Erythroblast (primary cell): Measurements from ENCODE around the gene LSM10.

ENCODE experiments used
- DNase-seq, 2 experiments: peaks; one replicate each; lab custom pipeline; 2025; lab: John Stamatoyannopoulos, UW
- GATA1 ChIP-seq: IDR thresholded peaks from 2 replicates; pipeline ENCODE4 v1.6.1; 2011; ENCODE audit warnings: low read depth, mild to moderate bottlenecking, control low read depth, low read length, moderate library complexity
- POLR2A ChIP-seq: IDR thresholded peaks from 2 replicates; pipeline ENCODE4 v1.6.1; 2011; ENCODE audit warnings: mild to moderate bottlenecking, low read length

The LSM10 gene

DNA sequence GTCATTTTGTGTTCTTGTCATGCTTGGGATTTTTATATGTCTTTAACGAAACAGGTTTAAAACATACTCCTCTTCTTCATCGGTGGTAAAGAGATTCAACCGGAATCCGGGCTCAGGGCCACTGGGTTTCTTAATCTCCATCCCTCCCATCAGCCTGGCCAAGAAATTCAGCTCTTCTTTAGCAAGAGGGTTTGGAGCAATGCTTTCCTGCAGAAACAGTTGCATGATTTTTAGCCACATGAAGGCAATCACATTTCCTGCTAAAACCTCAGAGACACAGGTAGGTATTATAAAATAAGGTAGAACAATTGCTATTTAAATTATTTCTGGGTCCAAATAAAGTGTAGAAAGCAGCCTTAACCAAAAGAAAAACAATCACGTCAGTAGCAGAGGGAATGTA lies 22.7 kb upstream of the LSM10 start:
- TF ChIP-seq GATA1, result no peak
- no peak for TF ChIP-seq POLR2A
- no peak for DNase-seq

DNA sequence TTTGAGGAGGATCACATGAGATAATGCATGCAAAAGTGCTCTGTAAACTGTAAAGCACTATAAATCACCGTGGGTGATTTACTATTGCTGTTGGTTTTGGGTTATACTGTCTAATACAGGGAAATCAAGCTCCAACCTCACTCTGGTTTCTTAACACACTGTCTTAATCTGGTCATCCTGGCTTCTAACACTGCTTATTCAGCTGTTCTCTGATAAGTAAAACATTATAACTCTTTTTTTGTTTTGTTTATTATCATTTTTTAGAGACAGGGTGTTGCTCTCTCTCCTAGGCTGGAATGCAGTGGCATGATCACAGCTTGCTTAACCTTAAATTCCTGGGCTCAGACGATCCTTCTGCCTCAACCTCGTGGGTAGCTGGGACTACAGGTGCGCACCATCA lies 21.9 kb upstream of the LSM10 start:
- TF ChIP-seq GATA1, result no peak
- TF ChIP-seq POLR2A, result no peak
- DNase-seq, result no peak

DNA sequence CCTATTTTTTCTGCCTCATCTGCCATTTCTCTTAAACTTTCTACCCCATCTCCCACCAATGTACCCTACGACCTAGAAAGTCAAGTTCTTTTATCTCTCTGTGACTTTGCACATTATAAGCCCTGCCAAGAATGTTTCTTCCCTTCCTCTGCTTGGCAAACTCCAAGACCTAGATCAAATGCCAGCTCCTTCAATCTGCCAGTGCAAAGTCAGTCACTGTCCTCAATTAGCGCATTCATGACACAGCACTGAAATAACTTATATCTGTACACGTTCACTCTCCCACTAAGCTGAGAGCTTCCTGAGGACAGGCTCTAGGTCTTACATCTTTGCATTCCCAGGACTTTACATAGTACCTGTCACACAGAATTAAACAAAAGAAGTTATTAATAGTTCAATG lies 21.4 kb upstream of the LSM10 start:
- TF ChIP-seq GATA1, result no peak
- no peak for DNase-seq

DNA sequence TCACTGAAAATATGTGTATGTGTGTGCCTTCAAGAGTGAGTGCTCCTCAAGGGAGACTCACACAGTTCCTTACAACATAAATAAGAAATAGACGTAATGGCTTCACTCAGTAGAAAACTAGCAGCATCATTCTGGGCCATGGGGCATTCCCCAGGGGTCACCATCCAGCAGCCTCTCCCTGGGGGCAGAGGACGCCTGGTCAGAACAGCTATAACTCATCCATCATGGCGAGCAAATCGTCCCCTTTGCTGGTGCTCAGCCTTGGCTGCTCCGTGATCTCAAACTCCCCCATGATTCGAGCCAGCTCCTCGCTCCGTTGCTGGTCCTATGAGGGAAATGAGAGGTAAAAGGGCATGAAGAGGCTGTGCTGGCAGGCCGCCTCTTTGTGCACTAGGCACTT lies 20.2 kb upstream of the LSM10 start:
- no peak for TF ChIP-seq GATA1
- no peak for TF ChIP-seq POLR2A
- DNase-seq, result no peak

DNA sequence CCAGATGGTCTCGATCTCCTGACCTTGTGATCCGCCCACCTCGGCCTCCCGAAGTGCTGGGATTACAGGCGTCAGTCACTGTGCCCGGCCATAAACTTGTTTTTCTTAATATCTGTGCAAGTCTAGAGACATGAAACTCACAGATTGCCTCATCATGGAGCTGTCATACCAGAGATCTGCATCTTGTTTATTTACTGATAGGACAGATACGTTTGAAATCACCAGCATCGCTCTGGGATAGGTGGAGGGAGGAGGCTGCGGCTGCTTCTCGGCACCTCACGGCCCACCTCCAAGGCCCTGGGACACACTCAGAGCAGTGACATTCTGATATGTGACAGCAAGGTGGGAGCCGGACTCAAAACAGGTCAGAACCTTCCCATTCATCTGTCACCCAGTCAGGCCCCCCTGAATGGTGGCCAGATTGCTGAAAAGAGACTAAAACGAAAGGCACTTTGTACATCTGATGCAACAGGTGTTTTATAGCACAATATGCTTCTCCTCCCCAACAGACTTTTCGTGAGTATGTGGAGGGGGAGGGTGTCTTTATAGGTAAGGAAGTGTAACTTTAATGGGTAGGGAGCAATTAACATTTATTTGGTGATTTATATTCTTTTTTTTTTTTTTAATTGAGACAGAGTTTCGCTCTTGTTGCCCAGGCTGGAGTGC lies 18.1 kb upstream of the LSM10 start:
- TF ChIP-seq GATA1, result no peak
- TF ChIP-seq POLR2A, result no peak

DNA sequence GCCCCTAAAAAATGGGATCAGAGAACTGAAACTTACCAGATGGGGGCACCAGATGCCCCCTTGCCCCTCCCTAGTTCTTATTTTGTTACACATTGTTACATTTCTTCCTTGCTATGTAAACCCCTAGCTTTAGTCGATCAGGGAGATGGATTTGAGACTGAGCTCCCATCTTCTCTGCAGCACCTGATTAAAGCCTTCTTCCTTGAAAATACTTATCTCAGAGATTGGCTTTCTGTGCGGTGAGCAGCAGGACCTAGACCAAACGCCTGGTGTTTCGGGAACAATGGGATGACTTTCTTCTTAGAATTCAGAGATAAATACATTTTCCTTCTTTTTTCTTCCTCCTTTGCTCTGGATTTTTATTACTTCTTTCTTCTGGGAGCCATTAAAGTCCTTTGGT lies 16.7 kb upstream of the LSM10 start:
- no peak for DNase-seq
- no peak for TF ChIP-seq GATA1
- no peak for TF ChIP-seq POLR2A

More for the DNA sequence above, 18.1 kb upstream of the LSM10 start:
- DNase-seq, result no peak

DNA sequence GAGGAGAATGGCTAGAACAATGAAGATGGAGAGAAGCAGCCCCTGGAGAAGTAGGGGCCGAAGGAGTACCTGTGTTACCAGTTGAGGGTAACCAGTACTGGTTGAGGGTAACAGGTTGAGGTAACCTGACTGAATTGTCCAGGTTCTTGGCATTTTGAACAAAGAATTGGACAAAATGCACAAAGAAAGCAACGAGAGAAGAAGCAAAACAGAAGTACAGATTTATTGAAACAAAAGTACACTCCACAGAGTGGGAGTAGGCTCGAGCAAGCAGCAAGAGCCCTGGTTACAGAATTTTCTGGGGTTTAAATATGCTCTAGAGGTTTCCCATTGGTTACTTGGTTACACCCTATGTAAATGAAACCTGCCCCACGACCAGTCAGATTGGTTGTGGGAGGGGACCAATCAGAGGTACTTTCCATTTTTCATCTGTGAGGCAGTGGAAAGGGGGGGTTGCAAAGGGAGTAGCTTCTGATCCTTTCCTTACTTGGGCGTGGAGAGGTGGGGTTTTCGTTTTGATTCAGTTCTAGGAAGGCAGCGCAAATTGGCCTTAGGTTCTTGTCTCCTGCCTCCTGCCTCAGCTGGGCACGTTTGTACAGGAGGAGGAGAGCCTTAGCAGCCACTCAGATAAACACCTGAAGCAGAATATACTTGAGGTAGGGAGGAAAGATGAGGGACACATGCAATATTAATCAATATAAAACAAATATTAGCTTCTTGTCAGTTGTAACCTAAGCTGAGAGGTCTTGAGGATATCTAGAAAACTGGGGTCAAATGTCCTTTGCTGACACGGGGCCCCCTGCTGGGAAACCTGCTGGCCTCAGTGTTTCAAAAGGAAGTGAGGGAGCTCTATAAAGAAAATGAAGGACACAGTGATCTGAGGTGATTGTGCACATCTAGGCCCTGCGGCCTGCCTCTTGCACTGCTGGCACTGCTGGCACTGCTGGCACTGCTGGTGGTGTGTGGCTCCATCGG lies 14.3 kb upstream of the LSM10 start:
- peak; percentile 77 to 78 for DNase-seq
- no peak for TF ChIP-seq POLR2A
- TF ChIP-seq GATA1, result no peak

DNA sequence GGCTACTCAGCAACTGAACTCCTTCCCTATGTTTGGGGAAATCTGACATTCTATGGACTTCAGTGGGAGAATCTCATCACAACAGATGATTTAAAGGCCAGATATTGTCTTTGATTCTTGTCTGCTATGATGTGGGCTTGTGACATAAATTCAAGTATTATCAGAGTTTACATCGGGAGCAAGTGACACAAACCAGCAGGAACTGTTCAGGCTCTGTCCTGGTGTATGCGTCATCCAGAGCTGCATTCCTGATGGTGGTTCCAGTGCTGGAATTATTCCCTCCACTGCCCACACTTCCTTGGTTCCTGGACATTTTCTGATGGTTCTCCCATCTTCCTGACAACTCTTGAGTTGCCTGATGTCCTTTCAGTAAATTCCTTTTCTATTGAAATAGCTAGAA lies 10.8 kb upstream of the LSM10 start:
- no peak for DNase-seq
- TF ChIP-seq GATA1, result no peak
- no peak for TF ChIP-seq POLR2A

DNA sequence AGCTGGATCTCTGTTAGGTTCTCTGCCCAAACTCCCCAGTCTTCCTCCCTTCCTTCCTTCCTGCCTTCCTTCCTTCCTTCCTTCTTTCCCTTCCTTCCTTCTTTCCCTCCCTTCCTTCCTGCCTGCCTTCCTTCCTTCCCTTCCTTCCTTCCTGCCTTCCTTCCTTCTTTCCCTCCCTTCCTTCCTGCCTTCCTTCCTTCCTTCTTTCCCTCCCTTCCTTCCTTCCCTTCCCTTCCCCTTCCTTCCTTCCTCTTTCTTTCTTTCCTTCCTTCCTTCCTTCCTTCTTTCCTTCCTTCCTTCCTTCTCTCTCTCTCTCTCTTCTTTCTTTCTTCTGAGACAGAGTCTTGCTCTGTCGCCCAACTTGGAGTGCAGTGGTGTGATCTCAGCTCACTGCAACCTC lies 8.7 kb upstream of the LSM10 start:
- DNase-seq, result no peak
- TF ChIP-seq GATA1 (no peak), POLR2A (no peak)

DNA sequence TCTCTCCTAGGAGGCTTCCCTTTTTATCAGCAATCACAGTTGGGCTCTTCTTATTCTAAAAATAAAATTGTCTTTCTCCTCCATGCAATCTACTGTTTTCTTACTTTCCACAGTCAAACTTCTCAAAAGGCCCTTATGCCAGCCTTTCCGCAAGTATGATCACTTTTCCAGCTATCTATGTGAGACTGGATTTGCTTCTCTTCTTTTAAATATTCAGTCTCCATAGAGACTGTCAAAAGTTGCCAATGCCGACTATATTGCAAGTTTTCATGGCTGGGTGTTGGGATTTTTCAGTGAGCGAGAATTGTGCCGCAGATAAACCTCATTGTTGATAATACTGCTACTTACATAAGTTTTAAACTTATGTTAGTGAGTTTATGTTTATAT lies 4.8 kb upstream of the LSM10 start:
- no peak for TF ChIP-seq GATA1
- no peak for TF ChIP-seq POLR2A
- DNase-seq, result no peak

DNA sequence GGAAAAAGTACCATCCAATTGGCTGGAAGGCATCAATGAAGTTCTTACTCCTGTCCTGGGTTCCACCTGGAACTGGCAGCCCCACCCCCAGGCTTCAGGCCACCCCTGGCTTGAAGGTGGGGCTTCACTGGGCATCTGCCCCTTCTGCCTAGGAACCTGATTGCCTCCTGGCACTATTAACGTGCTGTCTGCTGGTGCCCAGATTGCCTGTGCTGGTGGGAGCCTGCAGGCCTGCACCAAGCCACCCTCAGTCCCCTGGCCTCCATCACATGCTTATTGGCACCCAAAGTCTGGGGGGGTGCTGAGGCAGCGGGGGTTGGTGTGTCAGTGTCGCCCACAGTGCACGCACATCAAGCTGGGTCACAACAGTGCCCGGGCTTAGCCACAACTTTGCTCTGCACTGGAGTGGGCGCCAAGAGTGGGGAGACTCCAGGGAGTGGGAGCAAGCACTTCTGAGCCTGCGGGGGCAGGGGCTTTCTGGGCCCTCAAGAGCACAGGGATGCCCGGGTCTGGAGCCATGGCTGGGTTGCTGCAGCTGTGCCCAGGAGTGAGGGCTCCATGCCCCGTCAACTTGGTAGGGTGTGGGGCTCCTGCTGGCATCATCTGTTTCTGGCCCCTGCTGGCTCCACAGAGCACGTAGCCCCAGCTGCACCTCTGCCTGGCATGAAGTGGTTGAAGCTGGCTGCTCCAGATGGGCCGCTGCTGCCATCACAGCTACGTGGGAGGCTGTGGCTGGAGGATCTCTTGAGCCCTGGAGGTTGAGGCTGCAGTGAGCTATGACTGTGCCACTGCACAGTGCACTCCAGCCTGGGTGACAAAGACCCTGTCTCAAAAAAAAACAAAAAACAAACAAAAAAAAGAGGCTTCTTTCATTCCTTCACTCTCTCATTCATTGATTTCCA lies 4.1 kb upstream of the LSM10 start:
- no peak for TF ChIP-seq POLR2A
- no peak for TF ChIP-seq GATA1

DNA sequence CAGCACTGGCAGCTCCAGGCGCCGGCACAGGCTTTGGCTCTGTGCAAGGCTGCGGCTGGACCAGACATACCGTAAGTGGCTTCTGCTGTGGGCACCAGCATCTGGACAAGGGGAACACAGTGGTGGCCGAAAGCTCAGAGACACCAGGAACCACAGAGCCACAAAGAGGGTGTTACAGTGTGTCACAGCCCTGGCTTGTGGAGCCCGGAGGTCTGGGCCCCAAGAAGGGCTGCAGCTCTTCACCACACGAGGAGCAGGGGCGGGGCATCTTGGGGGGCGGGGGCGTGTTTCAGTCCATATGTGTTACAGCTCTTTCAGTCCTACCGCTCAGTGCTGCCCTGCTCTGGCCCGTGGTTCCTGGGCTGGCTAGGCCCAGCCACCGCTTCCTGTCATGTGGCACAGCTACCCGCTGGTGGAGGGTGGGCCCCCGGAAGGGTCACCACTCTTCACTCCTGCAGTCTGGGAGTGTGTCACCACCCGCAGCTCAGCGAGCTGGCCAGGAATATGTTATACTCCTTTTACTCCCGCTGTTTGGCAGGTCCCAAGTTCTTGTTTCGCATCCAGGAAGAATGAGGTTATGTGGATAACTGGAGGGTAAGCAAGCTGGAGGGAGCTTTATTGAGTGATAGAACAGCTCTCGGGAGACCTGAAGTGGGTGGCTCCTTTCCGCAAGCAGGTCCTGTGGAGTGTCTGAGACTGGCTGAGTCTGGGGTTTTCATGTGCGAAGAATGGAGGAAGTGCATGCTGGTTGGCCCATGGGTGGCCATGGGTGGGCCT lies 3.3 kb upstream of the LSM10 start:
- peak; percentile 86 for TF ChIP-seq POLR2A
- no peak for TF ChIP-seq GATA1
- peak; percentile 83 to 91 for DNase-seq

More for the DNA sequence above, 4.1 kb upstream of the LSM10 start:
- no peak for DNase-seq

DNA sequence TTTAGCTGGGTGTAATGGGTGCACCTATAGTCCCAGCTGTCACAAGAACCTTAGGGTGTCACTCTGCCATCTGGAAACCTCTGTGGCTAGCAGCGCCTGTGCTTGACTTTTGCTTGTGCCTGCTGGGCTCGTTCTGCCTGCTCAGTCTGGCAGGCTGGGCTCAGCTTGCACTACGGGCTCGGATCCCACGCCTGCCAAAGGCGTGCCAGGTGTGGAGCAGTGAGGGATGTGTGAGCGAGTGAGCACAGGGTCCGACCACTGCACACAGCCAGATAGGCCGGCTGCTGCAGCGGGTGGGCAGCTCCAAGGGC lies 2.8 kb upstream of the LSM10 start:
- DNase-seq, result no peak
- no peak for TF ChIP-seq POLR2A
- no peak for TF ChIP-seq GATA1
